Endothelial cell of umbilical vein (primary cell): ENCODE data around the gene DAAM1. TPM values are rescaled to one million over a fixed set of nuclear protein-coding genes. Genes with fewer than 3 reads are reported as not detected.

ENCODE experiments used
- BruUV-seq: library from RNA; stranded (reverse); fragments of 400-500 nt; replicated peaks from 2 replicates; lab custom pipeline; 2021; lab: Mats Ljungman, UMichigan
- CTCF ChIA-PET: fragments of 300-600, 350-600 bp; sonication (Branson Sonifier 250); formaldehyde crosslinking; loops from one replicate; lab custom pipeline; 2021; ENCODE audit warnings: antibody characterized with exemption, inconsistent platforms; lab: Charles Lee
- POLR2A ChIA-PET: fragments of 300-600, 350-600 bp; sonication (Branson Sonifier 250); formaldehyde crosslinking; loops from one replicate; lab custom pipeline; 2021; ENCODE audit warnings: antibody characterized with exemption, inconsistent platforms; lab: Charles Lee
- DNase-seq: peaks from one replicate; pipeline ENCODE4 v3.0.0-alpha.2; 2011; ENCODE audit warnings: low read depth, low spot score
- FAIRE-seq: peaks from 2 replicates; lab custom pipeline; 2011; peaks lifted over from hg19 to GRCh38; lab: Jason Lieb, UNC
- H2AFZ ChIP-seq: 2 replicates; pipeline ENCODE4 v1.6.0; 2012; ENCODE audit warnings: low read depth, low read length, control low read depth, inconsistent platforms
- H3K27ac ChIP-seq: 2 replicates; pipeline ENCODE4 v1.5.1; 2011; ENCODE audit warnings: low read depth, mild to moderate bottlenecking, control low read depth, low read length, moderate library complexity; ENCODE audit not compliant: insufficient read depth
- H3K27me3 ChIP-seq, 2 experiments: 2 replicates each; pipeline versions ENCODE4 v1.6.0 to v1.6.1; 2011; ENCODE audit warnings: low read length in 2 of 2, mixed read lengths in 1 of 2; ENCODE audit not compliant: control insufficient read depth in 2 of 2, insufficient read depth in 2 of 2
- H3K36me3 ChIP-seq, 2 experiments: 2 replicates in 1 of 2; 3 replicates in 1 of 2; pipeline ENCODE4 v1.5.1; 2011; ENCODE audit warnings: low read length in 2 of 2, mild to moderate bottlenecking in 1 of 2, moderate library complexity in 1 of 2; ENCODE audit not compliant: control insufficient read depth in 2 of 2, insufficient read depth in 2 of 2; ENCODE audit errors: extremely low read depth in 1 of 2
- H3K4me1 ChIP-seq: 3 replicates; pipeline ENCODE4 v1.5.1; 2011; ENCODE audit warnings: mild to moderate bottlenecking, low read length; ENCODE audit not compliant: control insufficient read depth, insufficient read depth; ENCODE audit errors: extremely low read depth
- H3K4me2 ChIP-seq: 2 replicates; pipeline ENCODE4 v1.6.1; 2011; ENCODE audit warnings: low read length, control low read depth, mixed read lengths; ENCODE audit not compliant: insufficient read depth
- H3K4me3 ChIP-seq, 3 experiments: fragments of 200-600 bp in 1 of 3; sonication (generic), shearing (Covaris generic) in 1 of 3; replicated peaks in 1 of 3; 2 replicates each; pipeline ENCODE4 v1.5.1; 2011 to 2016; ENCODE audit warnings: control low read depth in 3 of 3, low read length in 3 of 3, mild to moderate bottlenecking in 2 of 3, inconsistent platforms in 1 of 3, low read depth in 1 of 3, moderate library complexity in 1 of 3; ENCODE audit not compliant: insufficient read depth in 1 of 3
- H3K79me2 ChIP-seq: 2 replicates; pipeline ENCODE4 v1.6.0; 2012; ENCODE audit warnings: low read length, inconsistent platforms; ENCODE audit not compliant: control insufficient read depth, insufficient read depth
- H3K9ac ChIP-seq: replicated peaks from 2 replicates; pipeline ENCODE3; 2011; ENCODE audit warnings: low read length, control low read depth; ENCODE audit not compliant: insufficient read depth; ENCODE audit errors: extremely low read depth
- H3K9me1 ChIP-seq: replicated peaks from 3 replicates; pipeline ENCODE4 v1.6.0; 2011; ENCODE audit warnings: mild to moderate bottlenecking, low read length; ENCODE audit not compliant: control insufficient read depth, insufficient read depth; ENCODE audit errors: extremely low read depth
- H3K9me3 ChIP-seq: replicated peaks from 2 replicates; pipeline ENCODE4 v1.5.1; 2012; ENCODE audit warnings: low read length, inconsistent platforms; ENCODE audit not compliant: control insufficient read depth, insufficient read depth
- H4K20me1 ChIP-seq: replicated peaks from 2 replicates; pipeline ENCODE3; 2011; ENCODE audit warnings: mild to moderate bottlenecking, low read length; ENCODE audit not compliant: control insufficient read depth, insufficient read depth; ENCODE audit errors: extremely low read depth
- CTCF ChIP-seq, 2 donors: IDR thresholded peaks; 1 replicate in 1 of 2; 2 replicates in 1 of 2; pipeline ENCODE4 v1.5.1; 2011; ENCODE audit warnings: low read length in 2 of 2, mild to moderate bottlenecking in 2 of 2, moderate library complexity in 2 of 2, control low read depth in 1 of 2, inconsistent platforms in 1 of 2, low read depth in 1 of 2; ENCODE audit not compliant: insufficient read depth in 1 of 2; ENCODE audit errors: extremely low read depth in 1 of 2
- EZH2 ChIP-seq: IDR thresholded peaks from 2 replicates; pipeline ENCODE4 v1.6.1; 2012; ENCODE audit warnings: borderline replicate concordance, low read depth, mild to moderate bottlenecking, moderate library complexity, low read length, inconsistent platforms; ENCODE audit not compliant: severe bottlenecking
- FOS ChIP-seq: IDR thresholded peaks from 2 replicates; pipeline ENCODE4 v1.6.1; 2011; ENCODE audit warnings: mild to moderate bottlenecking, low read length, moderate library complexity, borderline replicate concordance; ENCODE audit not compliant: insufficient read depth
- GATA2 ChIP-seq: IDR thresholded peaks from 2 replicates; pipeline ENCODE4 v1.7.0; 2011; ENCODE audit warnings: low read depth, mild to moderate bottlenecking, moderate library complexity, mixed read lengths, low read length; ENCODE audit not compliant: insufficient read length, insufficient read depth
- JUN ChIP-seq: IDR thresholded peaks from 2 replicates; pipeline ENCODE4 v1.6.1; 2011; ENCODE audit warnings: borderline replicate concordance, low read depth; ENCODE audit not compliant: insufficient read length, insufficient read depth
- MAX ChIP-seq: IDR thresholded peaks from 2 replicates; pipeline ENCODE4 v1.6.1; 2011; ENCODE audit not compliant: insufficient read depth, insufficient read length
- dilution Hi-C: fragments of 300-500 bp; cut with MboI; formaldehyde crosslinking; loops from one replicate; pipeline ENCODE4 v1.15.0; 2019; ENCODE audit warnings: low sequenced_read_pairs; ENCODE audit not compliant: extremely low pct_ligation_motif_present
- intact Hi-C: fragments of 100-400 bp; cut with micrococcal nuclease; formaldehyde crosslinking; loops from one replicate; pipeline ENCODE4 v1.10.0; 2022
- polyA plus RNA-seq, 4 experiments: library from polyadenylated mRNA; depleted of rRNA in 3 of 4; stranded (reverse) in 3 of 4; unstranded in 1 of 4; fragments of >200 nt; gene quantifications; 2 replicates each; pipeline versions ENCODE4 v1.2.1 to v1.2.3, GENCODE V29; 2011 to 2012; ENCODE audit warnings: missing spikeins in 1 of 4
- total RNA-seq: library from RNA; stranded (reverse); gene quantifications from 2 replicates; pipeline ENCODE4 v1.2.3, GENCODE V29; 2021

Gene DAAM1
- total and polyA plus RNA-seq, 2 donors (not counting 3 experiments of a cell fraction or from before 2014, with no cell fraction given): 10.2 to 25.3 TPM

- FAIRE-seq (no peak), DNase-seq (no peak)
- H3K79me2 ChIP-seq: no peaks in the 10 kb centered on the region
- dilution Hi-C loops (no loop called here), intact Hi-C loops (no loop called here)
- no peak overlapping the region for H3K9ac ChIP-seq
- ChIA-PET POLR2A (no interaction called here), CTCF (no interaction called here)
- H2AFZ ChIP-seq: no peak overlapping the region
- H3K27me3 ChIP-seq: no peaks in the 10 kb centered on the region
- TF ChIP-seq JUN (no peak), GATA2 (no peak), EZH2 (no peak), CTCF (IDR thresholded peaks at IDR 0.05; ENCODE audit: extremely low read depth in 1 of 2, insufficient read depth in 1 of 2, low read depth in 1 of 2, low read length in 2 of 2) (no peak), MAX (no peak)
- peaks cover 3 to 6% of the 10 kb centered on the region in 2 experiments for H3K36me3 ChIP-seq
- BruUV-seq: no TSS peak
- no peak overlapping the region for H3K4me2 ChIP-seq
- no peaks in the 10 kb centered on the region for H4K20me1 ChIP-seq
- H3K4me1 ChIP-seq: peaks cover 7% of the 10 kb centered on the region
- H3K4me3 ChIP-seq: no peak overlapping the region
- H3K9me1 ChIP-seq: no peaks in the 10 kb centered on the region
- no peak overlapping the region for H3K27ac ChIP-seq
- H3K9me3 ChIP-seq: no peaks in the 10 kb centered on the region
These were observed 167.8 kb downstream of the DAAM1 start for GRCh38 chr14:59356312-59356711.

- ChIA-PET CTCF (no interaction called here), POLR2A (no interaction called here)
- Histone ChIP-seq H2AFZ (no peak overlapping the region), H3K4me1 (peaks cover 11% of the 10 kb centered on the region), H3K4me3 (no peak overlapping the region), H3K27ac (no peak overlapping the region), H3K9me1 (no peaks in the 10 kb centered on the region), H3K9ac (no peak overlapping the region), H3K27me3 (no peaks in the 10 kb centered on the region), H3K36me3 (peaks cover 3 to 6% of the 10 kb centered on the region in 2 experiments), H3K79me2 (no peaks in the 10 kb centered on the region), H4K20me1 (no peaks in the 10 kb centered on the region), H3K4me2 (no peak overlapping the region), H3K9me3 (no peaks in the 10 kb centered on the region)
- TF ChIP-seq MAX (no peak), FOS (no peak), EZH2 (no peak), CTCF (IDR thresholded peaks at IDR 0.05; ENCODE audit: extremely low read depth in 1 of 2, insufficient read depth in 1 of 2, low read depth in 1 of 2, low read length in 2 of 2) (no peak)
- intact Hi-C loops (no loop called here), dilution Hi-C loops (no loop called here)
- BruUV-seq: no TSS peak
- DNase-seq (no peak), FAIRE-seq (no peak)
These were observed 168.3 kb downstream of the DAAM1 start for GRCh38 chr14:59356767-59357166.
